Stimulated activated CD8-positive, alpha-beta memory T cell treated with anti-CD3 and anti-CD28 coated beads, Interleukin-4, amount 100 ng/mL, for 1 hour (primary cell): ENCODE data around the gene RNF113B.

ENCODE experiments used
- DNase-seq, 2 donors: peaks; one replicate each; pipeline ENCODE4 v3.0.0-alpha.2; 2020; ENCODE audit warnings: low read depth in 2 of 2, low spot score in 1 of 2

The RNF113B gene

DNA sequence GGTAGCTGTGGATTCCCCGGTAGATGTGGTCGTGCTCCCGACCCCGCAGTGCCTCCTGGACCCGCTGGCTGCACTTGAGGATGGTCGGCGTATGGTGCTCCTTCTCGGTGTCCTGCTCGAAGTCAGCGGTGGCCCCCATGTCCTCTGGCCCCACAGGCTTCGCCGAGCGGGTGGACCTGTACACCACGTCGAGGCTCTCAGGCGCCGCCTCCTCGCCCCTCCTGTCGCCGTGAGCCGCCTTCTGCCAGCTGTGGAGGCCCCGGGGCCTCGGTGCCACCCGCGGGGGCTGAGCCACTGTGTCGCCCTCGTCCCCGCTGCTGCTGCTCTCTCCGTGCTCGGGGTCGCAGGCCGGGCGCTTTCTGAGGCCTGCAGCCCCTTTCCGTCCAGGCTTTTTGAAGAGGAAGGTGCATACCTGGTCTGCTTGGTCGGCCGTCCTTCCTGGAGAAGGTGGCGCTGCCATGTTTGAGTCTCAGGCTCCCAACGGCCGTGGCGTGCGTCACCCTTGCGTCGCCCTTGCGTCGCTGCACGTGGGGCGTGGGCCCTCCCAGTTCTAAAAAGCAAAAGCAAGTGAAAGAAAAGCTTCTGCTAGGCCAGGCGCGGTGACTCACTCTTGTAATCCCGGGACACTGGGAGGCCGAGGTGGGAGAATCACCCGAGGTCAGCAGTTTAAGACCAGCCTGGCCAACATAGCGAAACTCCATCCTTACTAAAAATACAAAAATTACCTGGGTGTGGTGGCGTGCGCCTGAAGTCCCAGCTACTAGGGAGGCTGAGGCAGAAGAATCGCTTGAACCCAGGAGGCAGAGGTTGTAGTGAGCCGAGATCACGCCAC is at the start of gene RNF113B:
Gene RNF113B, minus strand, starts transcription at position 493 of the 832 bp plus-strand sequence. Its CDS starts 33 bp downstream, at position 460.
- DNase-seq: no peak

DNA sequence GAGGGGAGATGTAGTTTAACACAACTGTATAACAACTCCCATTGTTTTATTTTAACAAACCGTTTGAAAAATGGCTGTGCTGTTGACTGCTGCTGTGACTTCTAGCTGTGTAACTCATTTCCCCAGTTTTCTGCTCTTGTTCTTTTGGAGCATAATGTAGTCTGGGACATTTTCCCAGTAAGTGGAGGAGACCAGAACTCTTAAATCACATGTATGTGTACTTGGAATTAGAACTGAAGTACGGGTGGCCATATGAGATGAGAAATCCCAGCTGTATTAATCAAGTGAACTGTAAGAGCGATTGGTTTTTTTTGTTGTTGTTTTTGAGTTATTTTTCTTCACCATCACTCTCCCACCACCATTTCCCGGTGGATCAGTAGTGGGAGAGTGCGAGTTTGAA is 49.4 kb upstream of the RNF113B start:
- no peak for DNase-seq

DNA sequence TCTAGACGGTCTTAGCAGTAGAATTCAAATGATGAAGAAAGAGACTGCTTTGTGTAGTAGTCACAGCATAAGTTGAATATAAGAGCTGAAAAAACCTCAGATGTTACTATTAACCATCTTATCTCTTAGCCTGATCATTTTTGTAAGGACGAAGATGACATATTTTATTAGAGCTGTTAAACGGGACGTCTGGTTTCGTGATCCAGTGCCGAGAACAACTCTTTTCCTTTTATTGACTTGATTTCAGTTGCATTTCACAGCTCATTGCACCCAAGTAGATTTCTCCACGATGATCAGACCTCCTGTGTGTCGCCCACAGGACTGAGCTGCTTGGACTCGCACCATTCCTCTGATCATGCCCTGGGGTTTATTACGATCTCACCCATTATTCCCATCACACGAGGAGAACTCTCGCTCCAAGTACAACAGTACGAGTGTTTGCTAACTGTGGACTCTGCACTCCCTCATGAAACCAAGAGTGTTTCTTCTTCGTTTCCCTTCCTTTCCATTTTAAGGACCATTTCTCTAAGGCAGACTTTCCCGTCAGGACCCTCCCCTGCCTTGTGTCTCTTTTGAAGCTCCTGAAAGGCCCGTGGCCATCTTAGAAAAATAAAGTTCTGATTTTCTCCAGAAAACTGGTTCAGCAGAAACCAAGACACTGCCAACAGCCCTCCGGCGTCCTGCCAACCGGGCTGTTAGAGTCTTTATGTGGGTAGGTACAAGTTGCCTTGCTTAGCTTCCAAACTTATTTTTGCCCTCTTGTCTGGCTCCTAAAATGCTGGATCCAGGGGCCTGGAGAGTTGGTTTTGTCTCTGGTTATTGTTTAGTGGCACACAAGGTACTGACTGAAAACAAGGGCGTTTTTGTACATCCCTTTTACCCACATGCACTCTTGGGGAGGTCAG is 48.2 kb upstream of the RNF113B start:
- DNase-seq: no peak

DNA sequence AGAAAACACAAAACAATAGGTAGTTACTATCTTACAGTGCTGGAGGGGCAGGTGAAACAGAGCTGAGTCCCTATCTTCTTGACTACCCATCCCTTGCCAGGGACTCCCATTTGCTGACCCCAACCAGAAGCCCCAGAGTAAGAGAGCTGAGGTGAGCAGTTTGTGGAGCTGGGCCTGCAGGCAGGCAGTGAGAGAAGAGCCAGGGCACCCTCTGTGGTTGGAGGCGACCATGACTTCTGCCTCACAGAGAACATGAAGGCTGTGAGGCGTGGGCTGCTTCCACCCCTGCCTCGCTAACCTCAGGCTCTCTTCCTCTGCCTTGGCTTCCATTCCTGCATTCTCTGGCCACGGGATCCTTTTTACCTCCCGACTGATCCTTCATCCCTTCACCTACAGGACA is 47.5 kb upstream of the RNF113B start:
- no peak for DNase-seq

DNA sequence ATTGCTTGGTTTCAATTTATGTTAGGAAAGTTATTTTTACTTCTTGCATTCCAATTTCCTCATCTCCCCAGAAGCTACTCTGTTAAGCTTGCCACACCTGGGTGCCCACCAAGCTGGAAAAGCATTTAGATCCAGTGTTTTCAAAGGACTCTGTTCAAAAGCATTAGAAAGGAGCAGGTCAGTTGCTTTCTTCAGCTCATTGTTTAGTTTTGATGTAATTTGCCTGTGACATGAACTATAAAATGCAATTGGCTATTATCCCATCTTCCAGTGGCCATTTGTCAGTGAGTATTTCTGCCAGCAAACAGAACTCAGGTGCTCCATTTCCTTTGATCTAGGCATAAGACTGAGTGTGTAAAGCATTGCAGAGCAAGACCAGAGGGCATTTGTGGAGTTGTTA is 46.7 kb upstream of the RNF113B start:
- DNase-seq: no peak

DNA sequence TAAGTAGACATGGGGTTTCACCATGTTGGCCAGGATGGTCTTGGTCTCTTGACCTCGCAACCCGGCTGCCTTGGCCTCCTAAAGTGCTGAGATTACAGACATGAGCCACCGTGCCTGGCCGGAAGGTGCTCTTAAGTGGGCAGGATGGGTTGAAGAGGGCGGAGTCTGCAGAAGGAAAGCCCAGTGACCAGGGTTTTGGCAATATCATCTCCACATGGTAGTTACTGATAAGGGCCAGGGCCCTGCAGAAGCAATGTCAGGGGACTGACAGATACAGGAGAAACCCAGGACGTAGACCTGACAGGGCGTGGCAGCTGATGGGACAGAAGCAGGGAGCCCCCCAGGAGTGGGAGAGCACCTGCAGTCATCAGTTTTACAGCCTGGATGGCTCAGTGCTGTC is 45.7 kb upstream of the RNF113B start:
- DNase-seq: no peak

DNA sequence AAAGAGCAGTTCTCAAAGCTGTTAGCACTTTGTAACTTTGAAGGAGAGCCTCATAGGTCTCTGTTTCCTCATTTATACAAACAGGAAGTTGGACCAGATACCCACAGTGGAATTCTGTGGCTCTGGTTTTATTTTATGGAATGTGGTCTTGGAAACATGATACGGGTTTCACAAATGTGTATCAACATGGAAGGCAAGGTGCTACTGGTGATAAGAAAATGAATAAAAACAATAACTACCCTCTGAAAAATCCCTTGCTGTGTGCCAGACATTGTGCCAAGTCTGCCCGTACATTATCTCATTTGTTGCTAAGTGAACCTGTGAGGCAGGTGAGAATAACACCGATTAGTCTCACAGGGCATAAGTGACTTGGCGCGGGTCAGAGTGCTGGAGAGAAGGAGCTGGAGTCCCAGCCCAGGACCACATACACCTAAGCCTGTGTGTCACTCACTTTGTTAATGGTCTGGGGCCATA is 45.0 kb upstream of the RNF113B start:
- no peak for DNase-seq

DNA sequence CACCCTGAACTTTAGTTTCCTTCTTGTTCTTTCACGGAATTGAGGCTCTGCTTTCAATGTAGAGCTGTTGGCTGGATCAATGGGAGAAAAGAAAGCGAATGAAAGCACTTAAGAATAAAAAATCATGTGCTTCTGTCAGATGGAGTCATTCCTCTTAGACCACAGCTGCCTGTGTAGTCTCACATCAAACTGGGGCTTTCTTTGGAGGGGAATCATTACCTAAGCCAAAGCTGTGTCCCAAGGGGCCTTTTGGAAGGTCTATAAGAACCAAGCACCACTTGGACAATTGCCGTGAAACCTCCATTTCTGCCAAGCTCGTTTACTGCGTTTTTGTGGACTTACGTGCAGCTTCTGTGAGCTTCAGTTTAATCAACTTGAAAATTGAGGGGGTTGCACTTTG is 44.2 kb upstream of the RNF113B start:
- no peak for DNase-seq

DNA sequence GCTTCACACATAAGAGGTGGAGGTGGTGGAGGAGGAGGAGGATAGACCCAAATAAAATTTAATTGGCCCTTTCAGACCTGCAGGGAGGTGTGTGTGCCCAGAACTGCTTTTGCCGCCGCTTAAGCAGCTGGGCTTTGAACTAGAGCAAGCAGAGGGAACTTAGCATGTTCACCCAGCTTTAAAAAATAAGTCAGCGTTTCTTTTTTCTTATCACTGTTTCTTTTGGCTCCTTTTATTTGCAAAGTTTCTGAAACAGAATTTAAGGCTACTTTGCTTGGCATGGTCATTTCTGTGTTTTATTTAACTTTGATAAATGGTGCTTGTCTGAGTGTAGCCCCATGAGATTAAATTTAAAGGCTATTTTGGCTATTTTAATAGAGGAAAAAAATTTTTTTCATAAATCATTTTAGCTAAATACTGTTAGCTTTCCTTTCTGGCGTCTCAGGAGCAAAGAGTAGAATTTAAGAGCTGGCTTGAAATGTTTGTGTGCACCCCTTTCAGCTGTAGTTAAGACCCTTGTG is 43.3 kb upstream of the RNF113B start:
- no peak for DNase-seq

DNA sequence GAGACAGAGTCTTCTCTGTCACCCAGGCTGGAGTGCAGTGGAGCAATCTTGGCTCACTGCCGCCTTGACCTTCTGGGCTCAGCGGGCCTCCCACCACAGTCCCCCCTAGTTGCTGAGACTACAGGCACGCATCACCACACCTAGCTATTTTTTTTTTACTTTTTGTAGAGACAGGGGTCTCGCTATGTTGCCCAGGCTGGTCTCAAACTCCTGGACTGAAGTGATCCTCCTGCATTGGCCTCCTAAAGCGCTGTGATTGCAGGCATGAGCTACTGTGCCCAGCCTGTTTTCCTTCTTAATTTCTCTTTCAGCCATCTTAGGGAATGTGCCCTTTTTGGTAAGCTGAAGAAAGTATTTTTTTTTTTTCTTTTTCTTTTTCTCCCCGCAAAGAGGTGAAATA is 42.6 kb upstream of the RNF113B start:
- DNase-seq: no peak

DNA sequence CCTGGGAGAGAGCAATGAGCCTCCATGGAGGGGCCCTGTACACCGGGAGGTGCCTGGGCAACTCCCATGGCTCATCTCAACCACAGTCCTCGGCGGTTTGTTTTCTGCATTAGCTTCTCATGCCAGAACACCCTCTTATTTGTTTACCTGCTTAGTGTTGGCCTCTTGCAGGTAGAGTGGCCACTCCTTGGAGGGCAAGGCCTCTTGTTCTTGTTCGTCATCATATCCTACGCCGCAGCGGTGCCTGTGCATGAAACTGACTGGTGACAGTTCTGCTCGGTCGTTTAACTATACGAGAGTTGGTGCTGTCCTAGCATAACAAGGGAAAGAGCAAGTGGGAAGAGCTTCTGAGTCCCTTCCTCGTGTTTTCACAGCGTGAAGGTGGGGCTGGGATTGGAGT is 40.5 kb upstream of the RNF113B start:
- no peak for DNase-seq

DNA sequence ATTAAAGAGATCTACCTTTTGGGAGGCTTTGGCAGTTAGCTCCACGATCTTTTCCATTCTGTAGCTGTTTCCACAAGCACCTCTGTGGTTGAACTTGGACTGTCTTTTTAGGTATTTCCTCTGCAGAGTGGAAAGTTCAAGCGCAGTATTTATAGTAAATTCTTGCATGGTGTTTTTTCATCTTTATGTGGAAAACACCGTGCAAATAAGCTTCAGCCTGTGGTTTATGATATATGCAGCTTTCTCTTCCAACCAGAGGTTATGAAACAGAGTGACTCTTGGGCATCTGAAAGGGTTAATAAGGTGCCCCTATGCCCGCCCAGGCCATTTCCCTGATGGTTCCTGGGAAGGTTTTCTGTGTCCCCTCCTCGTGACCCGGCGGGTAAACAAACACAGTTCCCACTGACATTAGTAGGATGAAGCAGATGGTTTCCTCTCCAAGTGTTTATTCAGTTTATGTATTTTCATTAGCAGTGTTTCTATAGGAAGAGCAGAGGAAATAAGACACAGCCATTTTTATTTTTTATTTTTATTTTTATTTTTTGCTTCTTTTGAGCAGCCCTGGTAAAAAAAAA is 39.7 kb upstream of the RNF113B start:
- DNase-seq: no peak

DNA sequence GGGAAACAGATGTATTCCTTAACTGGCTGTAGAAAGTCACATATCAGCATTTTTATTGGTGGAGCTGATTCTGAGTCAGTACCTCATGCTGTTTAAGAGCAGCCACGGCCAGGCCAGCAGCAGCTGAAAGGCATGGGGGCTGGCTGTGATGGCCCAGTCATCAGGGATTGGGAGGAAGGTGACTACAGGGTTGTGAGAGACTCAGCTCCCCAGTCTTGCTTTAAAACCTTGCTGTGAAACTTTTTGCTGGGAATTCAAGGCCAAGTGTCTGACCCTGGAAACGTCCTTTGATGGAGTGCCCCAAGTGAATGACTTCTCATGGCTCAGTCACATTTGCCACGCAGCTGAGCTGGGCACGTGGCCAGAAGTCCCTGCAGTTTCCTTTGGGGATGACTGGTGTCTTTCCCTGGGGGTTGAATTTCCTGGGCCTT is 39.1 kb upstream of the RNF113B start:
- no peak for DNase-seq

DNA sequence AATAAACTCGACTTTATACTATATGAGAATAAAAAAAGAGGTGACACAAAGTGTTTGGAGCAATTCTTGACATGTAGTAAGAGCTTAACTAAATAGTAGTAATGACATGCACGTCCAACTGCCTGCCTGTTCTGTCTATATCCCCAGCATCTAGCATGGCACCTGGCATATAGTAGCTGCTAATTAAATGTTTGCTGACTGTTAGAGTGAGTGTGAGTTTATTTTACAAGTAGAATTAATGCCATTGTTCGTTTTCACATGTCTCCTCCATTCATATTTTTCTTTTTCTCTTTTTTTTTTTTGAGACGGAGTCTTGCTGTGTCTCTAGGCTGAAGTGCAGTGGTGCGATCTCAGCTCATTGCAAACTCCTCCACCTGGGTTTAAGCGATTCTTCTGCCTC is 38.4 kb upstream of the RNF113B start:
- DNase-seq: no peak

DNA sequence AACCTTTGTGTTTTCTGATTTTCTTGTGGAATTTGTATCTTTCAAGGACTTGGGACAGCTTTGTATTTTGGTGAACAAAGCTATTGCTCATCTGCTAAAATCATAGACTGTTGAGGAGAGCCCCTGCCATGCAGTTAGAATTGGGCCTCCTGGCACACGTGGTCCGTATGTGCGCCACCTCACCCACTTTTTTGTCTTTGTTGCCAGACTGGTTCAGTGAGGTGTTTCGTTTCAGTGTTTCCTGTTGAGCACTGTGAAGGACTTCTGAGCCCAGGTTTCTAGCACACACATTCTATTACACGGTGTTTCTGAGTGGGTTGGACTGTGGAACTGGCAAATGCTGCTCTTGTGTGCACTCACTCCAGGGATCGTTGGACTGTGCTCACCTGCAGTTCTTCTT is 37.6 kb upstream of the RNF113B start:
- no peak for DNase-seq

DNA sequence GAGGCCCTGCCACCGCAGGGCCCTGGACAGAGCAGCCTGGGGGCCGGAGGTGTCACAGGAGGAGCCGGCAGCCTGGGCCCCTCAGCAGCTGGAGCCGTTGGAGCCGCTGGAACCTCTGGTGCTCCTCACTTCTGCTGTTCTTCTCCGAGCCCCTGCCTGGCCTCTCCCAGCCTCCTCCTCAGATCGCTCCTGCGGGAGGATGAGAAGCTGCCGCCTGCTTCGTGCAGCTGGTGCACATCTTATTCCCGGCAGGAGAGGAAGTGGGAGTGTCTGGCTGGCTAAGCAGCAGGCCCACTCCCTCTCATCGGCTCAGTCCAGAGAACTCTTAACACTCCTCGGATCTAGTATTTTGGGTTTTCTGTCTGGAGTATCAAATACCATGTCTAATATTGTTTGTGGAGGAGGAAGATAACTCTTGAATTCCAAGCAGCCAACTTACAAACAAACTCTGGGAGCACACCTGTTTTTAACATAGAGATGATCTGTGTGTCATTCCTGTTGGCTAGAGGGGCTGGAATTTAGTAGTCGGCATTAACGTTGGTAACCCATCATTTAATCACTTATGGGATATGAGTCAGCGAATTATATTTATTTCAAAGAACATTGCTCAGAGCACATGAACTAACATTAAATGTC is 37.1 kb upstream of the RNF113B start:
- no peak for DNase-seq

DNA sequence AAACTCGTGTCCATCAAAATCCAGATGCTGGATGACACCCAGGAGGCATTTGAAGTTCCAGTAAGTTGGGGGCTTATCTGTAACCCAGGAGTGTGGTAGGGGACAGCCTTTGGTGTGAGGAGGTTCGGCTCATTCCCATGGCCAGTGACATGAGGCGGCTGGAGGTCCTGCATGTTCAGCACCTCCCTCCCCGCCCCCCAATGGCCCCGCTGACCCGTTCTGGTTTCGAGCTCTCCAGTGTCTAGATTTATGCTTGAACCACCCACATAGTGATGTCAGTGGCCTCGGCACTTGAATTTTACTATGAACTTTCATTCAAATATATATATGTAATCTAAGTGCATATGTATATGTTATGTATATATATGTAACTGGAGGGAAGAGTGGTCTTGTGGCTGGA is 36.3 kb upstream of the RNF113B start:
- DNase-seq: no peak

DNA sequence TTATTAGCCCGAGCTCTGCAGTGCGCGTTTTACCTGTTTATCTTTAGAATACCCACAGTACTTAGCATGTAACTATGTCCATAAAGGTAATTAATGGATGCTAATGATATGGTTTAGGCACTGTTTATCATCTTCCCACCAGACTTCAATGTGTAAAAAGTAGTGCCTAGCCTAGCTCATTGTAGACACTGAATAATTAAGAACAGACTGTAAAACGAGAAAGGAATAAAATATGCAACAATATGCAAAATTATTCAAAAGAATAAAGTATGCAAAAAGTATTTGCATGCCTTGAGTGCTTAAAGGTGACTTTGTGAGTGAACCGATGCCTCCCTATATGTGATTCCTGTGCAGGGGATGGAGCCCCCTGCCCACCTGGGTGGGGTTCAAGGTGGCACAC is 35.7 kb upstream of the RNF113B start:
- no peak for DNase-seq

DNA sequence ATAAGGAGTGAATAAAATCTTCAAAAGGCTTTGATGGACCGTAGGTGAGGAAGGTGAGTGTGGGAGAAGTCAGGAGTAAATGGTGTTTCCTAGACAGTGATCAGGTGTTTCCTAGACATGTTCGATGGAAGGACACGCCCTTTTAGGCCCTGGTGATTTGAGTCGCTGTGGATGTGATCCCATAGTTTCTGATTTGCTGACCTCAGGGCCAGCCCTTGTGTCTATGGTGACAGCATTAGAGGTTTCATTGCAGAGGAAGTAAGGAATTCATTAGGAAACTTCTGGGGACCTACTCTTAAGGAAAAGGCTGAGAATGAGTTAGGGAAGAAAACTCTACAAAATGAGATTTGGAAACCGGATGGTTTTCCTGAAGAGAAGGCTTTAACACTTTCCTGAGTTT is 31.5 kb upstream of the RNF113B start:
- DNase-seq: no peak

DNA sequence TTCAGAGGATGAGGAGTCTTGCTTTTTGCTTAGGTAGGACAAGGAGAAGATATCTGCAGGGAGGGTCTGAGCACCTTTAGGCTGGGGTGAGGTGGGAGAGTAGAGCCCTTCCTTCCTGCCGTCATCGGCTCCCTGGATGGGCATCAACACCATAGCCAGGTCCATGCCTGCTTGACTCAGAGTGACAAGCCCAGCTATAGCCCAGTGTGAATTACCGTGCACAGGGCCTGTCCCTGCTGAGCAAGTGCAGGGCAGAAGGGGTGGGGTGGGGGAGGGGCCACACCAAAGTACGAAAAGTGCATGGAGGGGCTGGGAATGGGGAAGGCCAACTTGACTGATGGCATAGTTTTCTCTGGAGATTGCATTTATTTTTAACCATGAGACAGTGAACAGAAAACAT is 30.3 kb upstream of the RNF113B start:
- no peak for DNase-seq

DNA sequence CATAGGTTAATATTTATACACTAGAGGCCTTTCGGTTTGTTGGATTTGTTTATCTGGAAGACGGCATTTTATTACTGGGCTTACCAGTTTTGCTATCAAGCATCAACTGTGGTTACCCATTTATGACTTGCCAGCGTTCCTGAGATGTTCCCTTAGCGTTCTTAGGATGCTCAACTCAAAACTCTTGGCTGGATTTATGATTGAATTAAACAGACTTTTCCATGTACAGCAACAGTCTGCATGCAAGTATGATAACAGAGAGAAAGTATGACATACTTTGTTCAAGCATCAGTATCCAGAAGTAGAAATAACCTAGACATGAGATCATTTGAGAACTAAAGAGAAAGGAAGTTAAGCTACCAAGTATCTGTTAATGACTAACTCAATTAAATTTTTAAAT is 29.9 kb upstream of the RNF113B start:
- no peak for DNase-seq
